Measurements from ENCODE around the gene PRLR.

PRLR gene

GRCh38 chr5:35029333-35029732 is 201.0 kb downstream of the PRLR start:
- no peak for ATAC-seq

DNA sequence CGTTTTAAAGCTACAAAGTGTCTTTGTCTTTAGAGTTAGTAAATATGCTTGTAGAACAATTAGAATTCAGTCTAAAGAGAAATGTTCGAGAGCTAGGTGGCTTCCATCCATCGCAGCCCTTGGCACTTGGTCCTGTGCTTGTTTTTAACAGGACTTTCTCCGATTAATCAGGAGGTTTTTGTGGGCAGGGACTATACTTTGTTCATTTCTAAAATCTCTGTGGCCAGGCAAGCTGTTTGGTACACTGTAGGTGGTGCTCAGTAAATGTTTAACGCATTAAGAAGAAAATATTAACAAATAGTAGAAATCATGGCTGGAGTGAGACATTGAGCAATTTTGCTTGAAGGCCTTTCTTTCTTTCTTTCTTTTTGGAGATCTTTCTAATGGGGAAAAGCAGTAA is 203.3 kb downstream of the PRLR start:
- ATAC-seq, result no peak

- ATAC-seq, result no peak
These were observed 203.9 kb downstream of the PRLR start for GRCh38 chr5:35026280-35026840.

GRCh38 chr5:35024911-35025510 is 205.3 kb downstream of the PRLR start:
- no peak for ATAC-seq

DNA sequence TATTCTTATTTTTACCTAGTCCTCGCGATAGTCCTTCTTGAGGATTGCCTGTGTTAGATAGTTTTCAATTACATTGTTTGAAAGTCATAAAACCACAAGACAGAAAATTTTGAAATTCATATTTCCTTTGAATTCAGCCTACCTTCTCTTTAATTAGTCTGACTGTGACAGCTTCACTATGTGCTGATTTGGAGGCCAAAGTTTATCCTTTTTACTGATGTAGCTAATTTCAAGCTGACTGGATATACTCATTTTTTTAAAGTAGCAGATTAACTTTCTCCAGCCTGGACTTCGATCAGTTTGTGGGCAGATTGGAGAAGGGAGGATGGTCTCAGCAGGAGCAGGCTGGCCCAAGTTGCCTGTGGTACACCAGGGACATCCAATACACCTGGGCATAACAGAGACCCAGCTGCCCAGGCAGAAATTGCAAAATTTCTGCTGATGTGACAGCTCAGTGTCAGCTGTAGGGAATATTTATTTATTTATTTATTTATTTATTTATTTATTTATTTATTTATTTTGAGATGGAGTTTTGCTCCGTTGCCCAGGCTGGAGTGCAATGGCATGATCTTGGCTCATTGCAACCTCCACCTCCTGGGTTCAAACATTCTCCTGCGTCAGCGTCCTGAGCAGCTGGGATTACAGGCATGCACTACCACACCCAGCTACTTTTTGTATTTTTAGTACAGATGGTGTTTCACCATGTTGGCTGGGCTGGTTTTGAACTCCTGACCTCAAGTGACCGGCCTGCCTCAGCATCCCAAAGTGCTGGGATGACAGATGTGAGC is 206.7 kb downstream of the PRLR start:
- ATAC-seq, result no peak

DNA sequence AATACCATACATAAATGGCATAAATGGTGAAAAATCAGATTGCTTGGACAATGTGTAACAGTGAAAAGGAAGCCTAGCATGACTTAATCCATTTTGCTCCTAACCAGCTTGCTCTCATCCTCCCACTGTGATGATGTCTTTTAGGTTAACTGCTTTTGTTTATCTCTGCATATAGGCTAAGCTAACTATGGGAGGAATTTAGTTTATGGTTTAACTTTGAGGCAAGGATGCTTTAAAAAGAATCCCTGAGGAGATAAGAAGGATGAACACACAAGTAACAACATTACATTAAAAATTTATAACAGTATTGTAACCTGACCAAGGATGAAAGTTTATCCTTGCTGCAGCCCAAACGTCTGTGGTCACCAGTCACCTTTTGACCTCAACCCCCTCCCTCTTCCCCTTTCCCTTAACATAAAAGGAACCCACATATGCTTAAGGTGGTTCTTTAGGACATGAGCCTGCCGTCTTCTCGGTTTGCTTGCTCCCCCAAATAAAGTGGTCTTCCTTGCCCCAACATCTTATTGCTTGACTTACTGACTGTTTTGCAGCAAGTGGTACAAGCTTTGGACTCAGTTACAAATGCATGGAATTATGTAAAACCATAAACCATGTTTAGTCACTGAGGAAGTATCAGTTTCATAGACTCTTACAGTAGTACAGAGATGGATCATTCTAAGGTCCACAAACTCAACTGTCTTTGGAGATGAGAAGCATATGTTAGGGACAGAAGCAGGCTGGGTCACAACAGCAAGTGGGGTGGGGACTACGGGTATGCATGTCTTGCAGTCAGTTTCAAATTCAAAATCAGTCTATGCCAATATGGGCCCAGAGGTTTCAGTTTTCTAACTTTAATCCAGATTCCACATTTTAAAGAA is 213.9 kb downstream of the PRLR start:
- ATAC-seq, result no peak

GRCh38 chr5:35015063-35015462 is 215.2 kb downstream of the PRLR start:
- ATAC-seq, result no peak

DNA sequence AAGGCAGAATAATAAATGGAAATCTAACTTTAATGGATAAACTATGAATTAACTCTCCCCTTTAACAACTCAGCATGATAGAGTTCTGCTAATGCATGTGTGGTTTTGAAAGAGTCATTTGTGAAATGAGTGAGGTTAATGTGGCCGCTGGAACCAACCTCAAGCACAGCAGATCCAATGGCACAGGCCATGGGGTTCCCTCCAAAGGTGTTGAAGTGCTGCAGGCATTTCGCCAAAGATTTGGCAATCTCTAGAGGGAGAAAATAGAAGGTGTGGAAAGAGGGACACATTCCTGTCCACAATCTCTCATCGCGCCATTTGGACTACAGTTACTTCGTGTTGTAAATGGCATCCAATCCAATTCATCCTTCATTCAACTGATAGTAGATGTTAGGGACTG is 217.5 kb downstream of the PRLR start:
- no peak for ATAC-seq

DNA sequence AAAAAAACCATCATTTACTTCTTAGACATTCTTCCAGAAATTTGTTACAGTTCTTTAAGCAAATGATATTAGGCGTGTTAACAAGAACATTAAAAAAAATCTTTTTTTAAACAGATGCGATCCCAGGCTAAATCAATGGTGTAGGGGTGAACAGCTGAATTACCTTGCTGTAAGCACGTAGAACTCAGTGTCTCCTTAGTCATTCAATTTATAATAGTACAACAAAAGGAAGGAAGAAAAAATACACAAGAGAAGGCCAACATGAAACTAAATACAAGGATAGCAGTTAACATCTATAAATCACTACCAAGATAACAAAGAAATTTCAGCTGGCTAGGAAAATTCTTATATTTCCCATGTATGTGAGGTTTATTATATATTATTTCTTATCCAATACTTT is 217.9 kb downstream of the PRLR start:
- no peak for ATAC-seq

DNA sequence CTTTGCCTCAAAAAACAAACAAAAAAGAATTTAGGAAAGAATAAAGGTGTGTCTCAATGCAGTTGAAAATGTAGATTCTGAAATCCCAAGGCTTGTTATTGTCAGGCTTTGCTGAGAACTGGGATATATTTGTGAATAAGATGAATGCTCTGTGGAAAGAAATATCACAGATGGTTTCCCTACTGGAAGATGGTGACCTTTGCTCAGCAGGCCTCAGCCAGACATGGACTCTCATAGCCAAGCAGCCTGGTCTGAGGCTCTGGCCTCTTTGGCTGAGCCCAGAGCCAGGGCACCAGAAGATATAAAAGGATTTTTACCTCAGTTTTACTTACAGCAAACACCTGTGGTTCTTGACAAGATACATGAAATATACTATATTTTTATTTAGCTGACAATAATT is 219.6 kb downstream of the PRLR start:
- ATAC-seq, result no peak

- no peak for ATAC-seq
These were observed 220.6 kb downstream of the PRLR start for GRCh38 chr5:35009657-35010056.

GRCh38 chr5:35009019-35009418 is 221.3 kb downstream of the PRLR start:
- no peak for ATAC-seq

GRCh38 chr5:35004771-35005170 is 225.5 kb downstream of the PRLR start:
- ATAC-seq, result no peak

DNA sequence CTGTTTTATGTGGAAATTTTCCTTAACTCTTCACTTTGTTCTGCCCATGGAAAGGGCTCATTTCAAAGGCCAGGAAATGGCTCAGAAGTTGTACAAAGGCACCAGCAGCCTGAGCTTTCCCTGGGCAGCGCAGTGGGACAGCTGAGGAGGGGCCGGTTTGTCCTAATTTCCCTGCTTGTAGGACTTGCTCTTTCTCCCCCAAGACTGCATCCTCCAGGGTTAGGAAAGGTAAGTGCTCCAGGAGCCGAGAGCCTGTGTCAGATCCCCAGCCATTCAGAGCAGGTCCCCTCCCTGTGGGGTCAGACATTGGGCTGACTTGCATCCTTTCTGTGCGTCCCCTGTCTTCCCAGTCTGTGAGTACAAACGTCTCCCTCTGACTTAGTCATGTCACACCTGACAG is 226.1 kb downstream of the PRLR start:
- no peak for ATAC-seq

- ATAC-seq, result no peak
These were observed 227.0 kb downstream of the PRLR start for GRCh38 chr5:35003018-35003957.

- ATAC-seq, result no peak
These were observed 227.8 kb downstream of the PRLR start for GRCh38 chr5:35002459-35002858.

GRCh38 chr5:35001842-35002241 is 228.4 kb downstream of the PRLR start:
- ATAC-seq, result no peak

Data from activated CD4-positive, CD25-positive, alpha-beta regulatory T cell treated with anti-CD3 and anti-CD28 coated beads, Interleukin-2, amount 50 U/mL, for 24 hours (primary cell).